Measurements from ENCODE around the gene TRAPPC14. TPM values are rescaled to one million over a fixed set of nuclear protein-coding genes. Genes with fewer than 3 reads are reported as not detected.

TRAPPC14 gene
- polyA plus RNA-seq, 1 experiment, result 5.8 TPM

GRCh38 chr7:100126239-100126930 lies 32.1 kb downstream of the TRAPPC14 start:
- CTCF ChIA-PET, result interaction anchor here (0.5 to 0.8 kb wide), 3 partner anchors 17 to 147 kb away, joined by 3 to 4 read pairs (median 3); no protein-coding TSS in a partner anchor

GRCh38 chr7:100124301-100125230 lies 34.0 kb downstream of the TRAPPC14 start:
- ChIA-PET CTCF (interaction anchor here (0.6 to 2.1 kb wide), 8 partner anchors 9 to 283 kb away, joined by 3 to 7 read pairs (median 3); no protein-coding TSS in a partner anchor), POLR2A (no interaction called here)
- 0 out of 2 replicates have a peak, but pooled peaks cover 2% of the 10 kb centered on the region for H3K36me3 ChIP-seq (ENCODE audit: control insufficient read depth, insufficient read depth, low read length)

More at GRCh38 chr7:100126239-100126930, 32.1 kb downstream of the TRAPPC14 start:
- POLR2A ChIA-PET, result interaction anchor here (0.6 to 0.8 kb wide), 2 partner anchors 11 to 23 kb away, joined by 3 to 4 read pairs; partner anchors contain the start of gene LAMTOR4
- TF ChIP-seq, protein P1, sequence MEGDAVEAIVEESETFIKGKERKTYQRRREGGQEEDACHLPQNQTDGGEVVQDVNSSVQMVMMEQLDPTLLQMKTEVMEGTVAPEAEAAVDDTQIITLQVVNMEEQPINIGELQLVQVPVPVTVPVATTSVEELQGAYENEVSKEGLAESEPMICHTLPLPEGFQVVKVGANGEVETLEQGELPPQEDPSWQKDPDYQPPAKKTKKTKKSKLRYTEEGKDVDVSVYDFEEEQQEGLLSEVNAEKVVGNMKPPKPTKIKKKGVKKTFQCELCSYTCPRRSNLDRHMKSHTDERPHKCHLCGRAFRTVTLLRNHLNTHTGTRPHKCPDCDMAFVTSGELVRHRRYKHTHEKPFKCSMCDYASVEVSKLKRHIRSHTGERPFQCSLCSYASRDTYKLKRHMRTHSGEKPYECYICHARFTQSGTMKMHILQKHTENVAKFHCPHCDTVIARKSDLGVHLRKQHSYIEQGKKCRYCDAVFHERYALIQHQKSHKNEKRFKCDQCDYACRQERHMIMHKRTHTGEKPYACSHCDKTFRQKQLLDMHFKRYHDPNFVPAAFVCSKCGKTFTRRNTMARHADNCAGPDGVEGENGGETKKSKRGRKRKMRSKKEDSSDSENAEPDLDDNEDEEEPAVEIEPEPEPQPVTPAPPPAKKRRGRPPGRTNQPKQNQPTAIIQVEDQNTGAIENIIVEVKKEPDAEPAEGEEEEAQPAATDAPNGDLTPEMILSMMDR (IDR thresholded peaks at IDR 0.05; ENCODE audit: insufficient read depth, low read depth, low read length), result 0 out of 2 replicates have a peak, but pooled peaks have one; percentile 8
- Histone ChIP-seq H3K36me3 (ENCODE audit: control insufficient read depth, insufficient read depth, low read length) (0 out of 2 replicates have a peak, but pooled peaks cover 2% of the 10 kb centered on the region), H3K4me3 (ENCODE audit: low read depth, low read length) (peak overlapping the region; percentile 77), H3K27me3 (ENCODE audit: control insufficient read depth, insufficient read depth, low read length) (no peaks in the 10 kb centered on the region)
- DNase-seq (ENCODE audit: low read depth), result no peak

DNA sequence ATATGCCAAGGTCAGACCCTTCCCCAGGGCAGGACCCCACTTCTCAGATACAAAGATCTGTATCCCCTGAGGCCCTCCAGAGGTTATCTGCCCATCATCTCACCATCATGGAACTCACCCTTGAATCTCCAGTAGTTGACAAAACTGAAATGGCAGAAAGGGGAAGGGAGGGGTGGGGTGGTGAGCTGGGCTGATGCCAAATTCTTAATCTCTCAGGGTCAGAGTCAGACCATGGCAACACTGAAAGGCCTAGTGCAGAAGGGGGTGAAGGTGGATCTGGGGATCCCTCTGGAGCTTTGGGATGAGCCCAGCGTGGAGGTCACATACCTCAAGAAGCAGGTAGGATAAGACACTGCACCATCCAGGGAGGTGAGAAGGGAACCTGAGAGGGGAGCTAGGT lies 36.0 kb downstream of the TRAPPC14 start:
- POLR2A ChIA-PET, result no interaction called here
- CTCF ChIA-PET, result interaction anchor here (0.7 to 2.1 kb wide), 3 partner anchors 10 to 129 kb away, joined by 3 to 4 read pairs (median 3); no protein-coding TSS in a partner anchor
- TF ChIP-seq, protein P1 (IDR thresholded peaks at IDR 0.05; ENCODE audit: insufficient read depth, low read depth, low read length), result no peak
- Histone ChIP-seq H3K4me3 (ENCODE audit: low read depth, low read length) (no peak overlapping the region), H3K36me3 (ENCODE audit: control insufficient read depth, insufficient read depth, low read length) (0 out of 2 replicates have a peak, but pooled peaks cover 2% of the 10 kb centered on the region), H3K27me3 (ENCODE audit: control insufficient read depth, insufficient read depth, low read length) (no peaks in the 10 kb centered on the region)
- no peak for DNase-seq (ENCODE audit: low read depth)

More at GRCh38 chr7:100124301-100125230, 34.0 kb downstream of the TRAPPC14 start:
- Histone ChIP-seq H3K27me3 (ENCODE audit: control insufficient read depth, insufficient read depth, low read length) (no peaks in the 10 kb centered on the region), H3K4me3 (ENCODE audit: low read depth, low read length) (no peak overlapping the region)
- DNase-seq (ENCODE audit: low read depth), result no peak
- TF ChIP-seq, protein P1 (IDR thresholded peaks at IDR 0.05; ENCODE audit: insufficient read depth, low read depth, low read length), result no peak

DNA sequence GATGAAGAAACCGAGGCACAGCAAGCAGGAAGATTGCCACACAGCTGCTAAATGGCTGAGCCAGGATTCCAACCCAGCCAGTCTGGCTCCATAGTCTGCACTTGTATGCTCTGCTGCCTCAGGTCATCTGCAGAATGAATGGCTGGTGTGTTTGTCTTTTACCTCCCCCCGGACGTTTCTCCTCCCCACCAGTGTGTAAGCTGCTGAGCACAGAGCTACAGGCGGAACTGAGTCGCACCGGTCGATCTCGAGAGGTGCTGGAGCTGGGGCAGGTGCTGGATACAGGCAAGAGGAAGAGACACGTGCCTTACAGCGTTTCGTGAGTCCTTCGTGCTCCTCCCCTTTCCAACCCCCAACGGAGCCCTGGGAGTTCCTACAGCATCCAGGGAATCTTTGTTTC lies 36.5 kb downstream of the TRAPPC14 start:
- 0 out of 2 replicates have a peak, but pooled peaks cover 2% of the 10 kb centered on the region for H3K36me3 ChIP-seq (ENCODE audit: control insufficient read depth, insufficient read depth, low read length)
- ChIA-PET CTCF (interaction anchor here (1.1 to 2.1 kb wide), 2 partner anchors 10 to 12 kb away, joined by 3 to 4 read pairs; no protein-coding TSS in a partner anchor), POLR2A (no interaction called here)
- DNase-seq (ENCODE audit: low read depth), result no peak
- no peak overlapping the region for H3K4me3 ChIP-seq (ENCODE audit: low read depth, low read length)
- TF ChIP-seq, protein P1 (IDR thresholded peaks at IDR 0.05; ENCODE audit: insufficient read depth, low read depth, low read length), result no peak
- no peaks in the 10 kb centered on the region for H3K27me3 ChIP-seq (ENCODE audit: control insufficient read depth, insufficient read depth, low read length)

Data from BJ (cell line).